Ascending aorta (tissue), 2 donors: ENCODE data around the gene RASSF8. TPM values are rescaled to one million over a fixed set of nuclear protein-coding genes. Genes with fewer than 3 reads are reported as not detected.

Experiments used
- DNase-seq, 2 donors: peaks; one replicate each; pipeline ENCODE4 v3.0.0-alpha.2; 2019; ENCODE audit warnings: low spot score in 2 of 2
- H3K27ac ChIP-seq, 2 donors: fragments of 200-600 bp; sonication (generic); one replicate each; pipeline ENCODE4 v1.5.1; 2016 to 2017; ENCODE audit warnings: mild to moderate bottlenecking in 1 of 2
- H3K27me3 ChIP-seq: fragments of 200-600 bp; sonication (generic); one replicate; pipeline ENCODE4 v1.5.1; 2017
- H3K36me3 ChIP-seq, 2 donors: fragments of 200-600 bp; sonication (generic); one replicate each; pipeline ENCODE4 v1.5.1; 2016
- H3K4me1 ChIP-seq, 2 donors: fragments of 200-600 bp; sonication (generic); one replicate each; pipeline ENCODE4 v1.5.1; 2016 to 2017; ENCODE audit warnings: mild to moderate bottlenecking in 1 of 2
- H3K4me3 ChIP-seq, 2 donors: fragments of 200-600 bp; sonication (generic); one replicate each; pipeline ENCODE4 v1.5.1; 2016 to 2017; ENCODE audit warnings: mild to moderate bottlenecking in 1 of 2
- H3K9me3 ChIP-seq, 2 donors: fragments of 200-600 bp; sonication (generic); one replicate each; pipeline ENCODE4 v1.5.1; 2016
- CTCF ChIP-seq, 3 experiments: fragments of 200-600 bp in 2 of 3; fragments of 450-650 bp in 1 of 3; sonication (generic) in 2 of 3; IDR thresholded peaks; one replicate each; pipeline ENCODE4 v1.5.1; 2016 to 2019; ENCODE audit warnings: antibody characterized with exemption in 3 of 3, mild to moderate bottlenecking in 1 of 3, moderate library complexity in 1 of 3
- intact Hi-C: fragments of 100-400 bp; cut with DNase I; formaldehyde crosslinking; loops from one replicate; pipeline ENCODE4 v1.15.1; 2023
- total RNA-seq: library from RNA; depleted of rRNA; stranded (reverse); fragments of >200 nt; gene quantifications from one replicate; pipeline ENCODE4 v1.1.0, GENCODE V29; 2016

The RASSF8 gene
- total RNA-seq, 1 donor from 2014 or later, result 92.1 TPM

- H3K4me3 ChIP-seq, result no peak overlapping the region
- DNase-seq, result no peak
- TF ChIP-seq CTCF (IDR thresholded peaks at IDR 0.05), result no peak
- intact Hi-C loops, result no loop called here
- no peak overlapping the region for H3K27ac ChIP-seq
- peaks cover 0 to 34% of the 10 kb centered on the region in 2 donors for H3K4me1 ChIP-seq
- no peaks in the 10 kb centered on the region for H3K27me3 ChIP-seq
- H3K36me3 ChIP-seq, result no peaks in the 10 kb centered on the region
- H3K9me3 ChIP-seq, result no peaks in the 10 kb centered on the region
Measured at GRCh38 chr12:25972783-25973182, 14.3 kb downstream of the RASSF8 start.

GRCh38 chr12:25975179-25975578, 16.7 kb downstream of the RASSF8 start:
- intact Hi-C loops, result no loop called here
- no peak for TF ChIP-seq CTCF (IDR thresholded peaks at IDR 0.05)
- H3K27me3 ChIP-seq, result no peaks in the 10 kb centered on the region
- H3K9me3 ChIP-seq, result no peaks in the 10 kb centered on the region
- H3K4me1 ChIP-seq, result peaks cover 0 to 35% of the 10 kb centered on the region in 2 donors
- no peaks in the 10 kb centered on the region for H3K36me3 ChIP-seq
- DNase-seq, result no peak
- H3K27ac ChIP-seq, result no peak overlapping the region
- H3K4me3 ChIP-seq, result no peak overlapping the region

GRCh38 chr12:25975682-25976081, 17.2 kb downstream of the RASSF8 start:
- Histone ChIP-seq H3K27me3 (no peaks in the 10 kb centered on the region), H3K9me3 (no peaks in the 10 kb centered on the region), H3K36me3 (no peaks in the 10 kb centered on the region), H3K4me3 (no peak overlapping the region), H3K27ac (no peak overlapping the region), H3K4me1 (peaks cover 0 to 30% of the 10 kb centered on the region in 2 donors)
- intact Hi-C loops, result no loop called here
- TF ChIP-seq CTCF (IDR thresholded peaks at IDR 0.05), result no peak
- DNase-seq, result no peak

- peaks cover 0 to 24% of the 10 kb centered on the region in 2 donors for H3K4me1 ChIP-seq
- no peaks in the 10 kb centered on the region for H3K9me3 ChIP-seq
- no peaks in the 10 kb centered on the region for H3K36me3 ChIP-seq
- H3K4me3 ChIP-seq, result peak overlapping the region in 1 of 2 donors; percentile 46
- peak overlapping the region in 1 of 2 donors; percentile 54 for H3K27ac ChIP-seq
- no peak for TF ChIP-seq CTCF (IDR thresholded peaks at IDR 0.05)
- no peak for DNase-seq
- H3K27me3 ChIP-seq, result no peaks in the 10 kb centered on the region
- intact Hi-C loops, result no loop called here
Measured at GRCh38 chr12:25976289-25976688, 17.8 kb downstream of the RASSF8 start.

GRCh38 chr12:25977047-25977446, 18.6 kb downstream of the RASSF8 start:
- Histone ChIP-seq H3K27ac (peak overlapping the region in 1 of 2 donors; percentile 54), H3K9me3 (no peaks in the 10 kb centered on the region), H3K4me1 (peaks cover 0 to 16% of the 10 kb centered on the region in 2 donors), H3K36me3 (no peaks in the 10 kb centered on the region), H3K4me3 (peak overlapping the region in 1 of 2 donors; percentile 46), H3K27me3 (no peaks in the 10 kb centered on the region)
- DNase-seq, result no peak
- intact Hi-C loops, result no loop called here
- TF ChIP-seq CTCF (IDR thresholded peaks at IDR 0.05), result no peak

- intact Hi-C loops, result no loop called here
- Histone ChIP-seq H3K27me3 (no peaks in the 10 kb centered on the region), H3K4me3 (no peak overlapping the region), H3K36me3 (no peaks in the 10 kb centered on the region), H3K4me1 (peaks cover 0 to 9% of the 10 kb centered on the region in 2 donors), H3K9me3 (no peaks in the 10 kb centered on the region), H3K27ac (no peak overlapping the region)
- no peak for DNase-seq
- no peak for TF ChIP-seq CTCF (IDR thresholded peaks at IDR 0.05)
Measured at GRCh38 chr12:25979059-25979458, 20.6 kb downstream of the RASSF8 start.
